Measurements from ENCODE around the gene KHDC4. TPM values are rescaled to one million over a fixed set of nuclear protein-coding genes. Genes with fewer than 3 reads are reported as not detected.

The KHDC4 gene
- total RNA-seq, 2 experiments from 2014 or later = 80.2 to 99.4 TPM

DNA sequence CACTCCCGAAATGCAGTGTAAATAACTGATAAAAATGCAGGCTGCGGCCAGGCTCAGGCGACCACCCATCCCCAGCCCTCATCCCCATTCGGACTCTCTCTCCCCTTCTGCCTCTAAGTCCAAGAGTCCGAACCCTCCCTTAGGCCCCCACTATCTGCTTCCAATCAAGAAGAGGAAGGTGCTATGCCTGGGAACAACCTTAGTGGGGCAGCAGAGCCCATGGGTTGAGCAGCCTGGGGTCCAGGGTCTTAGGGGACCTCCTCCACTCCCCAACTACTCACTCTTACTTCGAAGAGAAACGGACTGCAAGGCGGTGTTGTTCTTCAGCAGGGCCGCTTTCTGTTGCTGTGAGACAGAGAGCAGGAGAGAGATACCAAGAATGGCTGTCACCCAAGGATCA is 31.9 kb upstream of the KHDC4 start:
- Mint-ChIP-seq H3K4me1 (peaks cover 63% of the 10 kb centered on the region), H3K4me3 (no peak overlapping the region)
- no peak for ATAC-seq

DNA sequence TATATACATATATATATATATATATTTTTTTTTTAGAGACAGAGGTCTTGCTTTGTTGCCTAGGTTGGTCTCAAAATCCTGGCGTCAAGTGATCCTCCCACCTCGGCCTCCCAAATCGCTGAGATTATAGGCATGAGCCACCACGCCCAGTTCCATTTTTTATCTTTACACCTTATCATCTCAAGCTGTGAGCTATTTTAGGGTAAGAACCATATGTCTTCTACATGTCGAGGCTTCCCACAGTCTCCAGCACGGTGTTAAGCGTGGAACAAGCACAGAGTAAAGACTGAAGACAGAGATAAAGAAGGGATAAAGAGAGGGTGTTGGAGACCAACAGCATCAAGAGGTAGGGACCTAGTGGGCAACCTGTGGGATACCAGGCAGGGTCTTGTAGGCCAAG is 30.0 kb upstream of the KHDC4 start:
- H3K27ac Mint-ChIP-seq = peak overlapping the region; percentile 38
- DNase-seq (no peak), ATAC-seq (no peak)
- H3K9me3 Mint-ChIP-seq (ENCODE audit: low read depth) = no peaks in the 10 kb centered on the region
- H3K4me1 Mint-ChIP-seq = peaks cover 47% of the 10 kb centered on the region
- H3K4me3 Mint-ChIP-seq = no peak overlapping the region
- CTCF ChIA-PET = interaction anchor here (1.4 to 4.3 kb wide), 4 partner anchors 18 to 31 kb away, joined by 3 to 14 read pairs (median 7); partner anchors contain the start of gene KHDC4
- peaks cover 57% of the 10 kb centered on the region for H3K36me3 Mint-ChIP-seq
- H3K27me3 Mint-ChIP-seq = no peaks in the 10 kb centered on the region

More for the DNA sequence above, 31.9 kb upstream of the KHDC4 start:
- Mint-ChIP-seq H3K36me3 (peaks cover 47% of the 10 kb centered on the region), H3K27me3 (no peaks in the 10 kb centered on the region), H3K27ac (no peak overlapping the region), H3K9me3 (ENCODE audit: low read depth) (no peaks in the 10 kb centered on the region)
- CTCF ChIA-PET = interaction anchor here (0.9 to 4.3 kb wide), 7 partner anchors 9 to 100 kb away, joined by 3 to 17 read pairs (median 5); partner anchors contain the start of gene KHDC4
- no peak for DNase-seq

DNA sequence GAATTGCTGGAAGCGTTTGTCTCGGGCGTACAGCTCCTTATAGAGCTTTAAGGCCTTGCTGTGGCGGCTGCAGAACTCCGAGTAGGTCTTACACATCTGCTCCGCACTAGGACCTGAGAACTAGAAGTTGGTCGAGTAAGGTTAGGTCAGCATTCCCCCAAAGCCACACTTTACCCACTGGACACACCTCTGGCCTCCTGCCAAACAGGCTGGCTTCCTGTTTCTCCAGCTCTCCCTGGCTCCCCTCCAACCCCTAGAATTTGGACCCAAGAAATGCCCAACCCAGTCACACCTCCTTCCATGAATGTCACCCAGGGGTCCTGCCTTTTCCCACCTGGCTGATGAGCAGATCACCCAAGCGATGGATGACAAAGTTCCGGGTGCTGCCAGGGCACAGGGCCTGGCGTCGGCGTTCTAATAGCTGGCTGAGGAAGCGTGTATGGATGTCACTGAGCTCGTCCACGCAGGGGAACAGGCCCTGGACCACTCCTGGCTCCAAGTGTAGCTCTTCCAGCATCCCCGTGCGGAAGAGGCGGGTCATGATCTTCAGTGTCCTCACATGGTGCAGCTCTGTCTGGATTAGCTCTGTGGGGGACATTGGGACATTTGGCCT is 28.5 kb upstream of the KHDC4 start:
- Mint-ChIP-seq H3K4me1 (peaks cover 32% of the 10 kb centered on the region), H3K27ac (peak overlapping the region; percentile 47), H3K9me3 (ENCODE audit: low read depth) (no peaks in the 10 kb centered on the region), H3K4me3 (no peak overlapping the region), H3K27me3 (no peaks in the 10 kb centered on the region), H3K36me3 (peaks cover 55% of the 10 kb centered on the region)
- DNase-seq = no peak
- no peak for ATAC-seq
- CTCF ChIA-PET = interaction anchor here (0.5 to 4.3 kb wide), 7 partner anchors 10 to 53 kb away, joined by 3 to 14 read pairs (median 6); partner anchors contain the start of gene KHDC4

DNA sequence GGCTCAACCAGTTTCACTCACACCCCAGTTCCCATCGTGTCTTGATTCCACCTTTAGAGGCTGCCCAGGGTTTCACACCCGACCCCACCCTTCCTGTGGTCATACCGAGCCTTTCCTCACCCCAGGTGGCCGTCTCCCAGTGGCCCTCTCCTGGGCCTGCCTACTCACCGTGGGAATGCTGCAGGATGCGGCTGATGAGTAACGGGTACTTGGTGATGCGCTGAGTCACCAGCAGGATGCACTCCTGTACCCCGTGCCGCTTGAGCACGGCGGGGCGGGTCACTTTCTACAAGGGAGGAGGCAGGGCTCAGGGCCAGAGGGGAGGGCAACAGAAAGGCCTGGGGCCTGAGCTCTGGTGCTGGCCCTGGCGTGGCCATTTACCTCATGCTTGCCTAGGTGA is 27.7 kb upstream of the KHDC4 start:
- no peak for DNase-seq
- peak; percentile 61 for ATAC-seq
- Mint-ChIP-seq H3K9me3 (ENCODE audit: low read depth) (no peaks in the 10 kb centered on the region), H3K4me1 (peaks cover 25% of the 10 kb centered on the region), H3K27me3 (no peaks in the 10 kb centered on the region), H3K4me3 (no peak overlapping the region), H3K27ac (peak overlapping the region; percentile 75), H3K36me3 (peaks cover 57% of the 10 kb centered on the region)
- CTCF ChIA-PET = interaction anchor here (2.0 kb wide), 1 partner anchor 24 kb away, joined by 7 read pairs; no protein-coding TSS in a partner anchor

DNA sequence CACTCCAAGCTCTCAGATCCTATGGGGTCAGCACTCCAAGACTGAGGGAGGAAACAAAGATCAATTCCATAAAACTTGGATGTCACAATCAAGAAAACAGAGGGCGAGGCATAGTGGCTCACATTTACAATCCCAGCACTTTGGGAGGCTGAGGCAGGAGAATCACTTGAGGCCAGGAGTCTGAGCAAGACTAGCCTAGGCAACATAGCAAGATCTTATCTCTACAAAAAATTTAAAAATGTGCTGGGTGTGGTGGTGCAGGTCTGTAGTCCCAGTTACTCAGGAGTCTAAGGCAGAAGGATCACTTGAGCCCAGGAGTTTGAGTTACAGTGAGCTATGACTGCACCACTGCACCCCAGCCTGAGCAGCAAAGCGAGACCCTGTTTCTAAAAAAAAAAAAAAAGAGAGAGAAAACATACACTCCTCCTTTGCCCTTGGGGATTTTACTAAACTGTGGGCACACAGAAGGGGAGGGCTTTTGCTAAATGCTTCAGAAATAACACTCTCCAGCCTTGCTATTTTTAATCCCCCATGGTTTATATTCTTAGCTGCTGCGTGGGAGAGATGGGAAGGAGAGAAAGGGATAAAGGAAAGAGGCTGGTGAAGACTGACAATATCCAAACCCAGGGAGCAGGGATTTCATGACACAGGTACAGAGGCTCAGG is 26.0 kb upstream of the KHDC4 start:
- Mint-ChIP-seq H3K27ac (peak overlapping the region; percentile 65), H3K4me1 (peaks cover 22% of the 10 kb centered on the region), H3K27me3 (no peaks in the 10 kb centered on the region), H3K36me3 (peaks cover 56% of the 10 kb centered on the region), H3K9me3 (ENCODE audit: low read depth) (no peaks in the 10 kb centered on the region), H3K4me3 (no peak overlapping the region)
- no peak for ATAC-seq
- CTCF ChIA-PET = interaction anchor here (1.1 to 1.4 kb wide), 2 partner anchors 22 to 104 kb away, joined by 3 to 4 read pairs; no protein-coding TSS in a partner anchor
- no peak for DNase-seq

DNA sequence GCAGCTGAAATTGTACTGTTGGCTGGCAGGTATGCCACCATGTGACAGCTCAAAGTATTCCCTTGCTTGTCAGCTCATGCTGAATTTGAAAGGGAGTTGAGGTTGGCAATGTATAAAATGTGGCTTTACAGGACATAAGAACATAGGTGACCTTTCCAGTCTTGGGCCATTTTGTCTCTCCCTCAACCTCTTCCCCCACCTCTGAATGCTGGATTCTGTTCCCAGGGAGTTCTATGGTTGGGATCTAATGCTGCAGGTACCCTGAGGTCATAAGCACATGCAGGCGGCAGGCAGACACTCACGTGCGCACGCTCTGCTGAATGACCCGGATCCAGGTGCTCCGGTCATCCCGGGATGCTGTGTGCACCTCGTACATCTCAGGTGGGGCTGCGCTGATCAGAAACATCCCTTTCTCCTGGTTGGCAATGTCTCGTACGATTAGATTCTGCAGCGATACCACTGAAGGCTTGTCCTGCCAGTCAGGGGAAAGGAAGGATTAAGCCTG is 23.2 kb upstream of the KHDC4 start:
- Mint-ChIP-seq H3K27me3 (no peaks in the 10 kb centered on the region), H3K9me3 (ENCODE audit: low read depth) (no peaks in the 10 kb centered on the region), H3K36me3 (peaks cover 61% of the 10 kb centered on the region), H3K27ac (peak overlapping the region; percentile 35), H3K4me1 (peaks cover 11% of the 10 kb centered on the region), H3K4me3 (no peak overlapping the region)
- DNase-seq (no peak), ATAC-seq (no peak)
- CTCF ChIA-PET = interaction anchor here (1.2 to 3.4 kb wide), 7 partner anchors 9 to 109 kb away, joined by 3 to 15 read pairs (median 7); no protein-coding TSS in a partner anchor

DNA sequence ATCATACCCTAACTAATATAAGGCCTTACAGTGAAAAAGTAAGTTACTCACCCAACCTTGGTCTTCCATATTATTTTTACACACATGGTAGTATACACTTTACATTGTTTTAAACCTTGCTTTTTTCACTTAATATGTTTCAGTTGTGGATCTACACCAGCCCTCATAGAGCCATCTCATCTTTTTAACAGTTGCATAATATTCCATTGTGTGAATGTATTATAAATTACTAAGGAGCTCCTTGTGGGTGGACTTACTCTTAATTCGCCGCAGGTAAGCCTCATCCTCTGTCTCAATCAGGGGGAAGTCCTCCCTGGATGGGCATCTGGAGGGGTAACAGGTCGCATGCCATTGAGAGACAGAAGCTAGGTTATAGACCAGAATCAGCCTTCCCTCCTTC is 20.4 kb upstream of the KHDC4 start:
- no peaks in the 10 kb centered on the region for H3K27me3 Mint-ChIP-seq
- CTCF ChIA-PET = interaction anchor here (0.9 to 1.3 kb wide), 2 partner anchors 17 to 24 kb away, joined by 4 to 5 read pairs; partner anchors contain the start of gene ARHGEF2
- ATAC-seq (no peak), DNase-seq (no peak)
- no peak overlapping the region for H3K4me3 Mint-ChIP-seq
- no peak overlapping the region for H3K27ac Mint-ChIP-seq
- peaks cover 56% of the 10 kb centered on the region for H3K36me3 Mint-ChIP-seq
- H3K4me1 Mint-ChIP-seq = no peaks in the 10 kb centered on the region
- no peaks in the 10 kb centered on the region for H3K9me3 Mint-ChIP-seq (ENCODE audit: low read depth)

DNA sequence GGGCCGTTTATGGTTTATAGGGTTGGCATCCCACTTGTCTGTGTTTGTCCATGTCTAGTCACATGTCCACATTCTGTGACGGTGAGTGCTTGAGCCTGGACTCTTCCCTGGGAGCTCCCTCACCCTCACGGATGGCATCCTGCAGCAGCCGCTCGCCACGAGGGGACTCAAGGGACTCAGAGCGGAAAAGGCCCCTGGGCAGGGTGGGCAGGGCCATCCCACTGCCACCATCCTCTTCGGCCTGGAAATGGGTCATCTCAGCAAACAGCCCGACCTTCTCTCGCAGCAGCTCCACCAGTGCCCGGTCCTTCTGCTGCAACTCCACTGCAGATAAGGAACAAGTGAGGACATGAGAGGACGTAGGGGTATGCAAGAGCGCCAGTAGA is 18.3 kb upstream of the KHDC4 start:
- no peak overlapping the region for H3K27ac Mint-ChIP-seq
- CTCF ChIA-PET = interaction anchor here (0.9 kb wide), 1 partner anchor 11 kb away, joined by 3 read pairs; no protein-coding TSS in a partner anchor
- peaks cover 58% of the 10 kb centered on the region for H3K36me3 Mint-ChIP-seq
- DNase-seq (no peak), ATAC-seq (no peak)
- no peaks in the 10 kb centered on the region for H3K27me3 Mint-ChIP-seq
- no peak overlapping the region for H3K4me3 Mint-ChIP-seq
- peaks cover 7% of the 10 kb centered on the region for H3K4me1 Mint-ChIP-seq
- no peaks in the 10 kb centered on the region for H3K9me3 Mint-ChIP-seq (ENCODE audit: low read depth)

DNA sequence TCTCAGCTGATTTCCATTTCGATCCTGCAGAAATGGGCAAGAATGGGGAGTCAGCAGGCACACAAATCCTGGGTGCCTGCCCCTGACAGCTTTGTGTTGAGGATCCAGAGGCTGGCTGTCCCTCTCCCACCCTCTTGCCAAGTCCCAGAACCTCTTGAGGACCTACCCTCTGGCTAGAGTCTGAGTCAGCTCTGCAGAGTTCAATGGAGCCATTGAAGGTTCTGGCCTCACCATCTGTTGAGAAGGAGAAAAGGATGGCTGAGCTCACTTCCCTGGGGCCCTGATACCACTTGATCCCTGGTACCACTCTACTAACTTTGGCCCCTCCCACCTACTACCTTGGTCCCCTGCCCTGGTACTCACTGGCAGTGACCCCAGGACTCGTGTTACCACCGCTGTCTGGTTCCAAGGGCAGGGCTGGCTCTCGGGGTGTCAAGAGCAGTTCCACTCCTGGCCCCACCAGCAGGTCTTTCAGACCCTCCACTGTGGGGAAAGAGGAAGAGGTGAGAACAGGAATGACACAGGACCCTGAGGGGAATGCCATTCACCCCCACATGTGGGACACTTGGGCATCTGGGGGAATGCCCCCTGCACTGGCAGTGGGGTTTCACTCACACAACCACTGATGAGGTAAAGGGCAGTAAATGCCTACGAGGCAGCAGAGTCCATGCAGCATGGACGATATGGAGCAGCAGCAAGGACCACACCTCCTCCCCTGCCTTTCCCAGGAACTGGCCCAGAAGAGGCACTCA is 17.7 kb upstream of the KHDC4 start:
- Mint-ChIP-seq H3K36me3 (peaks cover 57% of the 10 kb centered on the region), H3K27ac (no peak overlapping the region), H3K4me1 (peaks cover 13% of the 10 kb centered on the region), H3K4me3 (no peak overlapping the region), H3K27me3 (no peaks in the 10 kb centered on the region), H3K9me3 (ENCODE audit: low read depth) (no peaks in the 10 kb centered on the region)
- DNase-seq (no peak), ATAC-seq (no peak)
- CTCF ChIA-PET = interaction anchor here (1.6 kb wide), 1 partner anchor 32 kb away, joined by 4 read pairs; no protein-coding TSS in a partner anchor

DNA sequence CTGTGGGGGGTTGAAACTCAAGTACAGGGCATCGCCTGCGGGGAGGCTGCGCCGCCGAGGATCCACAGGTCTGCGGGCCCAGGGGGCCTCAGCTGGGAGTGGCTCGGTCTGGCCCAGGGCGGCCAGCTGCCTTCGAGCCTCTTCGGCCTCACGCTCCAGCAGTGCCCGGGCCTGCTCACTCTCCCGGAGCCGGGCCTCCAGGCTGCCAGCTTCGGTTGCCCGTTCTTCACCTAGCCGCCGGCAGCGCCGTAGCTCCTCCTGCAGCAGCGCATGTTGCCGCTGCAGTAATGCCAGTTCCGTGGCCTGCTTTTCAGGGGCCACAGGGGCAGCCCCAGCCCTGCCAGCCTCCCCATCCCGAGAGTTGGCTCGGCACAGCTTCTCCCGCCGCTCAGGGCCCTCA is 16.6 kb upstream of the KHDC4 start:
- H3K27me3 Mint-ChIP-seq = no peaks in the 10 kb centered on the region

DNA sequence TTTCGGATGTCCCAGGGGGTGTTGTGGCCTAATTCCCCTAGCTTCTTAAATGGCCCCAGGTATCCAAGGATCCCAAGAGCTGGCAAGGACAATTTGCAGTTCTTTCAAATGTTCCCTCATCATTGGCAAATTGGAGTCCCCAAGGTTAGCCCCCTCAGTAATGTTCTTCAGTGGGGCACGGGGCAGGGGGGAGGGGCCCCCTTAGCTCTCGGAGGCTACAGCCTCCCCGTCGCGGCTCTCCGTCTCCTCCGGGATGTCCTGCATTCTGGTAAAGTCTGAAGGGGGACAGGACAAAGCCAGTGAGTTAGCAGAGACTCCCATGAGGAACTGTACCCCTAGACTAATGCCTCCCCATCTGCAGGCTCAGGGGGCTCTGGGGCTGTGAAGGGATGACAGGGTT is 13.5 kb upstream of the KHDC4 start:
- Mint-ChIP-seq H3K36me3 (peaks cover 45% of the 10 kb centered on the region), H3K27ac (peak overlapping the region; percentile 68), H3K4me1 (peaks cover 40% of the 10 kb centered on the region), H3K9me3 (ENCODE audit: low read depth) (no peaks in the 10 kb centered on the region), H3K4me3 (no peak overlapping the region), H3K27me3 (no peaks in the 10 kb centered on the region)
- CTCF ChIA-PET = interaction anchor here (0.8 to 3.2 kb wide), 6 partner anchors 9 to 119 kb away, joined by 3 to 13 read pairs (median 3); partner anchors contain the start of gene ARHGEF2
- ATAC-seq (no peak), DNase-seq (no peak)

More for the DNA sequence above, 16.6 kb upstream of the KHDC4 start:
- H3K36me3 Mint-ChIP-seq = peaks cover 64% of the 10 kb centered on the region
- CTCF ChIA-PET = interaction anchor here (1.0 to 1.6 kb wide), 4 partner anchors 10 to 116 kb away, joined by 3 to 4 read pairs (median 4); no protein-coding TSS in a partner anchor
- peaks cover 24% of the 10 kb centered on the region for H3K4me1 Mint-ChIP-seq
- H3K27ac Mint-ChIP-seq = no peak overlapping the region
- H3K9me3 Mint-ChIP-seq (ENCODE audit: low read depth) = no peaks in the 10 kb centered on the region
- H3K4me3 Mint-ChIP-seq = no peak overlapping the region
- ATAC-seq (no peak), DNase-seq (no peak)

DNA sequence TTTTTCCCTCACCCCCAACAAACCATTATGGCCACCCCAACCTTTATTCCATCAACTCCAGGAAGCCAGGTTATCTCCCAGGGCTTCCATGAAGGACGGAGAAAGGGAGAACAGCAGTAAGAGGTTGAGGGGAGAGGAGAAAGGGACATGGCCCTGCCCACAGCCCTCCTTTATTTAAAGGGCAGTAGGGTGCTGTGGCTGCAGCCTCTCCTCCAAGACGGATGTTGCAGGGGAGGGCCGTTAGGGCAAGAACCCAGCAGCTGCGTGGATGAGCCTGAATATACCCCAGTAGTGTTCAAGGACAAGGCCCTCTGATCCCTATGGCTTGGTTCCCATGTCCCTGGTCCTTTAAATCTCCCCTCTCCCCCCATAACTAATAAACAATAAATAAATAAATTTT is 13.1 kb upstream of the KHDC4 start:
- Mint-ChIP-seq H3K4me3 (peak overlapping the region; percentile 31), H3K27me3 (no peaks in the 10 kb centered on the region), H3K4me1 (peaks cover 41% of the 10 kb centered on the region), H3K9me3 (ENCODE audit: low read depth) (no peaks in the 10 kb centered on the region), H3K27ac (peak overlapping the region; percentile 82), H3K36me3 (peaks cover 41% of the 10 kb centered on the region)
- ATAC-seq = no peak
- no peak for DNase-seq
- CTCF ChIA-PET = interaction anchor here (1.1 to 3.3 kb wide), 6 partner anchors 9 to 119 kb away, joined by 3 to 16 read pairs (median 5); partner anchors contain the start of genes ARHGEF2 and KHDC4
